GM21367 (cell line): ENCODE data around the gene ARHGEF28.

Experiments used
- ATAC-seq: cut with Tn5 transposase; IDR thresholded peaks from one replicate; pipeline ENCODE4 v1.9.1; 2021; ENCODE audit not compliant: unreplicated experiment

The ARHGEF28 gene

GRCh38 chr5:73896668-73897067 is 270.7 kb downstream of the ARHGEF28 start:
- ATAC-seq, result no peak

GRCh38 chr5:73897893-73898292 is 271.9 kb downstream of the ARHGEF28 start:
- no peak for ATAC-seq

- peak; percentile 79 for ATAC-seq
These were observed 273.1 kb downstream of the ARHGEF28 start for GRCh38 chr5:73899055-73899454.

GRCh38 chr5:73899916-73900315 is 273.9 kb downstream of the ARHGEF28 start:
- no peak for ATAC-seq

GRCh38 chr5:73900566-73900965 is 274.6 kb downstream of the ARHGEF28 start:
- ATAC-seq, result no peak

- ATAC-seq, result no peak
These were observed 275.0 kb downstream of the ARHGEF28 start for GRCh38 chr5:73901043-73901442.

- no peak for ATAC-seq
These were observed 275.5 kb downstream of the ARHGEF28 start for GRCh38 chr5:73901455-73901854.

- ATAC-seq, result no peak
These were observed 276.5 kb downstream of the ARHGEF28 start for GRCh38 chr5:73902327-73903051.

GRCh38 chr5:73903169-73903568 is 277.2 kb downstream of the ARHGEF28 start:
- no peak for ATAC-seq

GRCh38 chr5:73906277-73906676 is 280.3 kb downstream of the ARHGEF28 start:
- no peak for ATAC-seq

GRCh38 chr5:73907164-73907563 is 281.2 kb downstream of the ARHGEF28 start:
- no peak for ATAC-seq

GRCh38 chr5:73908395-73908794 is 282.4 kb downstream of the ARHGEF28 start:
- no peak for ATAC-seq

- ATAC-seq, result no peak
These were observed 282.9 kb downstream of the ARHGEF28 start for GRCh38 chr5:73908846-73909245.

GRCh38 chr5:73909474-73909873 is 283.5 kb downstream of the ARHGEF28 start:
- ATAC-seq, result no peak

- no peak for ATAC-seq
These were observed 285.9 kb downstream of the ARHGEF28 start for GRCh38 chr5:73911761-73912393.

GRCh38 chr5:73912821-73913271 is 286.9 kb downstream of the ARHGEF28 start:
- ATAC-seq, result no peak

- ATAC-seq, result no peak
These were observed 288.0 kb downstream of the ARHGEF28 start for GRCh38 chr5:73913971-73914370.

- no peak for ATAC-seq
These were observed 289.3 kb downstream of the ARHGEF28 start for GRCh38 chr5:73915345-73915744.

GRCh38 chr5:73917433-73917832 is 291.4 kb downstream of the ARHGEF28 start:
- ATAC-seq, result no peak

- no peak for ATAC-seq
These were observed 291.9 kb downstream of the ARHGEF28 start for GRCh38 chr5:73917891-73918290.

GRCh38 chr5:73918791-73919221 is 292.8 kb downstream of the ARHGEF28 start:
- ATAC-seq, result no peak

GRCh38 chr5:73921741-73922140 is 295.7 kb downstream of the ARHGEF28 start:
- ATAC-seq, result no peak
